ENCODE data around the gene MAB21L4. TPM values are rescaled to one million over a fixed set of nuclear protein-coding genes. Genes with fewer than 3 reads are reported as not detected.
"Not testable (repeated sequence)": the region's sequence is repeated elsewhere in the genome, so short reads cannot be mapped to it uniquely, and the experiment has no call there.

MAB21L4 gene
- total RNA-seq, 1 donor from 2014 or later: 2.1 TPM

- no peak for DNase-seq (ENCODE audit: low read depth)
- peaks cover 5% of the 10 kb centered on the region for H3K27me3 ChIP-seq (ENCODE audit: control insufficient read depth, insufficient read depth, low read length)
- H3K4me3 ChIP-seq (ENCODE audit: low read depth, low read length): no peak overlapping the region
- no peaks in the 10 kb centered on the region for H3K36me3 ChIP-seq (ENCODE audit: control insufficient read depth, insufficient read depth, low read length)
- TF ChIP-seq, protein P1, sequence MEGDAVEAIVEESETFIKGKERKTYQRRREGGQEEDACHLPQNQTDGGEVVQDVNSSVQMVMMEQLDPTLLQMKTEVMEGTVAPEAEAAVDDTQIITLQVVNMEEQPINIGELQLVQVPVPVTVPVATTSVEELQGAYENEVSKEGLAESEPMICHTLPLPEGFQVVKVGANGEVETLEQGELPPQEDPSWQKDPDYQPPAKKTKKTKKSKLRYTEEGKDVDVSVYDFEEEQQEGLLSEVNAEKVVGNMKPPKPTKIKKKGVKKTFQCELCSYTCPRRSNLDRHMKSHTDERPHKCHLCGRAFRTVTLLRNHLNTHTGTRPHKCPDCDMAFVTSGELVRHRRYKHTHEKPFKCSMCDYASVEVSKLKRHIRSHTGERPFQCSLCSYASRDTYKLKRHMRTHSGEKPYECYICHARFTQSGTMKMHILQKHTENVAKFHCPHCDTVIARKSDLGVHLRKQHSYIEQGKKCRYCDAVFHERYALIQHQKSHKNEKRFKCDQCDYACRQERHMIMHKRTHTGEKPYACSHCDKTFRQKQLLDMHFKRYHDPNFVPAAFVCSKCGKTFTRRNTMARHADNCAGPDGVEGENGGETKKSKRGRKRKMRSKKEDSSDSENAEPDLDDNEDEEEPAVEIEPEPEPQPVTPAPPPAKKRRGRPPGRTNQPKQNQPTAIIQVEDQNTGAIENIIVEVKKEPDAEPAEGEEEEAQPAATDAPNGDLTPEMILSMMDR (IDR thresholded peaks at IDR 0.05; ENCODE audit: insufficient read depth, low read length, poor library complexity, severe bottlenecking): no peak
These were observed 46.9 kb downstream of the MAB21L4 start for GRCh38 chr2:240848900-240849680.

GRCh38 chr2:240847817-240848216, 48.1 kb downstream of the MAB21L4 start:
- Histone ChIP-seq H3K36me3 (ENCODE audit: control insufficient read depth, insufficient read depth, low read length) (no peaks in the 10 kb centered on the region), H3K4me3 (ENCODE audit: low read depth, low read length) (no peak overlapping the region), H3K27me3 (ENCODE audit: control insufficient read depth, insufficient read depth, low read length) (peaks cover 5% of the 10 kb centered on the region)
- DNase-seq (ENCODE audit: low read depth): no peak
- TF ChIP-seq, protein P1 (IDR thresholded peaks at IDR 0.05; ENCODE audit: insufficient read depth, low read length, poor library complexity, severe bottlenecking): no peak

GRCh38 chr2:240846873-240847595, 48.9 kb downstream of the MAB21L4 start:
- peaks cover 2% of the 10 kb centered on the region for H3K27me3 ChIP-seq (ENCODE audit: control insufficient read depth, insufficient read depth, low read length)
- TF ChIP-seq, protein P1 (IDR thresholded peaks at IDR 0.05; ENCODE audit: insufficient read depth, low read length, poor library complexity, severe bottlenecking): no peak

GRCh38 chr2:240846309-240846708, 49.6 kb downstream of the MAB21L4 start:
- H3K27me3 ChIP-seq (ENCODE audit: control insufficient read depth, insufficient read depth, low read length); H3K36me3 ChIP-seq (ENCODE audit: control insufficient read depth, insufficient read depth, low read length); H3K4me3 ChIP-seq (ENCODE audit: low read depth, low read length); DNase-seq (ENCODE audit: low read depth): not testable (repeated sequence)

More at GRCh38 chr2:240846873-240847595, 48.9 kb downstream of the MAB21L4 start:
- no peak for DNase-seq (ENCODE audit: low read depth)
- H3K4me3 ChIP-seq (ENCODE audit: low read depth, low read length): no peak overlapping the region
- no peaks in the 10 kb centered on the region for H3K36me3 ChIP-seq (ENCODE audit: control insufficient read depth, insufficient read depth, low read length)

DNA sequence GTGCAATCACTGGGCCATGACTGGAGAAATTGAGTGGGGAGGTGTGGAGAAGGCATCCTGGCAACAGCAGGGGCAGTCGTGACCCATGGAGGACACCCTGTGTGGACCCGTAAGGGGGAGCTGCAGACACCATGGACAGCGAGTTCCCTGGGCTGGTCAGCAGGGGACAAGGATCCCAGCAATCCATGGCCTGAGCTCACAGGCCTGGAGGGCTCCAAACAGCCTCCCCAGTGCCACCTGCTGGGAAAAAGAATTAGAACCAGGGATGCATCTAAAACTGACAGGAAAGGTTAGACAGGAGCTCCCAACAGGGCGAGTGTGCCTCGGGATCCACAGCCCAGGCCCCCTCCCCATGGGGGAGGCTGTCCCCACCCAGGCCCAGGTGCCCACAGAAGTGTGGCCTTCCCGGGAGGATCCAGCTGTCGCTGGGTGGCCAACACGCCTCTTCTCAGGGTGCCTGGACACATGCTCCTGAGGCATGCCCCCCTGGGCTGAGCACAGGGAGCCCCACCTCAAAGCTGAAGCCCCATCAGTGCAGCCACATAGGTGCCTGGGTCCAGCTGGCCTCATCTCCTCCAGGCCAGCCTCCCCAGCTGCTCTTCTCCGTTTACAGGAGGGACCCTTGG, 55.4 kb downstream of the MAB21L4 start:
- peak; percentile 34 for DNase-seq (ENCODE audit: low read depth)
- no peaks in the 10 kb centered on the region for H3K36me3 ChIP-seq (ENCODE audit: control insufficient read depth, insufficient read depth, low read length)
- TF ChIP-seq, protein P1 (IDR thresholded peaks at IDR 0.05; ENCODE audit: insufficient read depth, low read length, poor library complexity, severe bottlenecking): peak; percentile 70
- H3K4me3 ChIP-seq (ENCODE audit: low read depth, low read length): no peak overlapping the region
- H3K27me3 ChIP-seq (ENCODE audit: control insufficient read depth, insufficient read depth, low read length): peaks cover 20% of the 10 kb centered on the region
